Uterus (tissue), 2 donors: ENCODE measurements around the gene STRA6.

Source experiments
- CTCF ChIP-seq, 4 experiments: fragments of 200-600 bp in 2 of 4; fragments of 450-650 bp in 2 of 4; sonication (generic) in 2 of 4; IDR thresholded peaks; one replicate each; pipeline ENCODE4 v1.5.1; 2016 to 2019; ENCODE audit warnings: antibody characterized with exemption in 4 of 4, mild to moderate bottlenecking in 2 of 4, moderate library complexity in 1 of 4
- POLR2A ChIP-seq, 2 donors: fragments of 450-650 bp; IDR thresholded peaks; one replicate each; pipeline ENCODE4 v1.6.1; 2016; ENCODE audit warnings: antibody characterized with exemption in 2 of 2, mild to moderate bottlenecking in 1 of 2, moderate library complexity in 1 of 2

GRCh38 chr15:74214324-74215021, 11.9 kb upstream of the STRA6 start:
- no peak for TF ChIP-seq POLR2A (IDR thresholded peaks at IDR 0.05)
- TF ChIP-seq CTCF (IDR thresholded peaks at IDR 0.05) = no peak
